ENCODE results near the gene BICRA.

- TF ChIP-seq CTCF (IDR thresholded peaks at IDR 0.05) (no peak), POLR2A (IDR thresholded peaks at IDR 0.05) (peak in 1 of 2 donors; percentile 88), POLR2AphosphoS5 (IDR thresholded peaks at IDR 0.05; ENCODE audit: insufficient read depth in 1 of 2, low read depth in 1 of 2) (peak; percentile 91 to 98)
These were observed 8.4 kb upstream of the BICRA start for GRCh38 chr19:47600246-47601179.

Measured in vagina (tissue), 2 donors.